Measurements from ENCODE around the gene ASTN2.
"Not testable (repeated sequence)": the region's sequence is repeated elsewhere in the genome, so short reads cannot be mapped to it uniquely, and the experiment has no call there.

Gene ASTN2

GRCh38 chr9:116928289-116928688 lies 486.6 kb downstream of the ASTN2 start:
- DNase-seq (ENCODE audit: low read depth, low spot score), result no peak

- DNase-seq (ENCODE audit: low read depth, low spot score), result no peak
These were observed 487.1 kb downstream of the ASTN2 start for GRCh38 chr9:116927726-116928125.

- DNase-seq (ENCODE audit: low read depth, low spot score), result no peak
These were observed 489.7 kb downstream of the ASTN2 start for GRCh38 chr9:116925121-116925520.

GRCh38 chr9:116924462-116925110 lies 490.3 kb downstream of the ASTN2 start:
- no peak for DNase-seq (ENCODE audit: low read depth, low spot score)

GRCh38 chr9:116917895-116918508 lies 496.9 kb downstream of the ASTN2 start:
- DNase-seq (ENCODE audit: low read depth, low spot score), result not testable (repeated sequence)

- DNase-seq (ENCODE audit: low read depth, low spot score), result no peak
These were observed 501.3 kb downstream of the ASTN2 start for GRCh38 chr9:116913536-116913935.

- no peak for DNase-seq (ENCODE audit: low read depth, low spot score)
These were observed 504.7 kb downstream of the ASTN2 start for GRCh38 chr9:116910201-116910600.

GRCh38 chr9:116907989-116908388 lies 506.9 kb downstream of the ASTN2 start:
- no peak for DNase-seq (ENCODE audit: low read depth, low spot score)

- peak; percentile 72 for DNase-seq (ENCODE audit: low read depth, low spot score)
These were observed 509.7 kb downstream of the ASTN2 start for GRCh38 chr9:116905171-116905588.

- DNase-seq (ENCODE audit: low read depth, low spot score), result no peak
These were observed 510.7 kb downstream of the ASTN2 start for GRCh38 chr9:116904165-116904564.

GRCh38 chr9:116901260-116901659 lies 513.6 kb downstream of the ASTN2 start:
- DNase-seq (ENCODE audit: low read depth, low spot score), result no peak

- no peak for DNase-seq (ENCODE audit: low read depth, low spot score)
These were observed 514.3 kb downstream of the ASTN2 start for GRCh38 chr9:116900543-116900942.

GRCh38 chr9:116900007-116900367 lies 514.9 kb downstream of the ASTN2 start:
- no peak for DNase-seq (ENCODE audit: low read depth, low spot score)

- DNase-seq (ENCODE audit: low read depth, low spot score), result peak; percentile 34
These were observed 515.4 kb downstream of the ASTN2 start for GRCh38 chr9:116899337-116900006.

- DNase-seq (ENCODE audit: low read depth, low spot score), result not testable (repeated sequence)
These were observed 516.7 kb downstream of the ASTN2 start for GRCh38 chr9:116898131-116898530.

GRCh38 chr9:116897201-116897600 lies 517.7 kb downstream of the ASTN2 start:
- DNase-seq (ENCODE audit: low read depth, low spot score), result no peak

- no peak for DNase-seq (ENCODE audit: low read depth, low spot score)
These were observed 518.9 kb downstream of the ASTN2 start for GRCh38 chr9:116895961-116896360.

GRCh38 chr9:116891424-116891823 lies 523.4 kb downstream of the ASTN2 start:
- no peak for DNase-seq (ENCODE audit: low read depth, low spot score)

GRCh38 chr9:116888476-116888875 lies 526.4 kb downstream of the ASTN2 start:
- DNase-seq (ENCODE audit: low read depth, low spot score), result not testable (repeated sequence)

- no peak for DNase-seq (ENCODE audit: low read depth, low spot score)
These were observed 526.8 kb downstream of the ASTN2 start for GRCh38 chr9:116888066-116888465.

GRCh38 chr9:116883676-116884075 lies 531.2 kb downstream of the ASTN2 start:
- no peak for DNase-seq (ENCODE audit: low read depth, low spot score)

- DNase-seq (ENCODE audit: low read depth, low spot score), result no peak
These were observed 537.8 kb downstream of the ASTN2 start for GRCh38 chr9:116877072-116877471.

- no peak for DNase-seq (ENCODE audit: low read depth, low spot score)
These were observed 539.3 kb downstream of the ASTN2 start for GRCh38 chr9:116875576-116875975.

Measured in ELF-1 (cell line).